Activated naive CD8-positive, alpha-beta T cell treated with anti-CD3 and anti-CD28 coated beads, Interleukin-2, amount 50 U/mL, for 24 hours (primary cell): ENCODE measurements around the gene GARRE1.
"Not testable (repeated sequence)": the region's sequence is repeated elsewhere in the genome, so short reads cannot be mapped to it uniquely, and the experiment has no call there.

Experiments used
- ATAC-seq: fragments of 150-1000 bp; cut with Tn5 transposase; one replicate; pipeline ENCODE4 v1.10.0; 2021
- DNase-seq: peaks from one replicate; pipeline ENCODE4 v3.0.0; 2021
- H3K27ac Mint-ChIP-seq: one replicate; pipeline ENCODE4 v1.8.0; 2021; ENCODE audit warnings: mild to moderate bottlenecking, mixed read lengths
- H3K27me3 Mint-ChIP-seq: one replicate; pipeline ENCODE4 v1.8.0; 2021; ENCODE audit warnings: mixed read lengths
- H3K36me3 Mint-ChIP-seq: one replicate; pipeline ENCODE4 v1.8.0; 2021; ENCODE audit warnings: low read depth, mixed read lengths
- H3K4me1 Mint-ChIP-seq: one replicate; pipeline ENCODE4 v1.8.0; 2021; ENCODE audit warnings: mixed read lengths
- H3K4me3 Mint-ChIP-seq: one replicate; pipeline ENCODE4 v1.8.0; 2021; ENCODE audit warnings: mild to moderate bottlenecking, moderate library complexity, mixed read lengths
- H3K9me3 Mint-ChIP-seq: one replicate; pipeline ENCODE4 v1.8.0; 2021; ENCODE audit warnings: mixed read lengths

Gene GARRE1

GRCh38 chr19:34261334-34262109, 7.2 kb downstream of the GARRE1 start:
- Mint-ChIP-seq H3K4me3 (no peak overlapping the region), H3K9me3 (no peaks in the 10 kb centered on the region), H3K27me3 (no peaks in the 10 kb centered on the region), H3K27ac (no peak overlapping the region), H3K36me3 (peaks cover 5% of the 10 kb centered on the region), H3K4me1 (peaks cover 38% of the 10 kb centered on the region)
- DNase-seq = no peak
- ATAC-seq = no peak

DNA sequence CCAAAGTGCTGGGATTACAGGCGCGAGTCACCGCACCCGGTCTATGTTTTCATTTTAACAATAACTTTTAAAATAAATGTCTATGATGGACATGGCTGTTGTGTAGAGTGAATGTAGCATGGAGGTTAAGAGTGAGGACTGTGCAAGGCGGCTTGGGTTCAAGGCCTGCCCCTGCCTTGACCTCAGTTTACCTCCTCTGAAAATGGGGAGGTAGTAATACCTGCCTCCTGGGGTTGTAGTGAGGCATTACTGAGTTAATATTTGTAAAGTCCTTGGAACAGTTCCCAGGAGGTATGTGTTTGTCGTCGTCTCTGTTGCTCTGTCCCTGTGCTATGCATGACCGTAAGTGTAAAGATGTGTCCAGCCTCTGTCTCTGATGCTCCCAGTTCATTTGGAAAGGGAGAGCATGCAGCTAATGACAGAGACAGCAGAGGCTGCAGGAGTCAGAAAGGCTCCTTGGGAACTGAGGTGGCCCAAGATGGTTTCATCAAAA, 9.4 kb downstream of the GARRE1 start:
- DNase-seq (no peak), ATAC-seq (no peak)
- Mint-ChIP-seq H3K9me3 (no peaks in the 10 kb centered on the region), H3K36me3 (peaks cover 5% of the 10 kb centered on the region), H3K4me3 (no peak overlapping the region), H3K27me3 (no peaks in the 10 kb centered on the region), H3K27ac (no peak overlapping the region), H3K4me1 (peaks cover 34% of the 10 kb centered on the region)

DNA sequence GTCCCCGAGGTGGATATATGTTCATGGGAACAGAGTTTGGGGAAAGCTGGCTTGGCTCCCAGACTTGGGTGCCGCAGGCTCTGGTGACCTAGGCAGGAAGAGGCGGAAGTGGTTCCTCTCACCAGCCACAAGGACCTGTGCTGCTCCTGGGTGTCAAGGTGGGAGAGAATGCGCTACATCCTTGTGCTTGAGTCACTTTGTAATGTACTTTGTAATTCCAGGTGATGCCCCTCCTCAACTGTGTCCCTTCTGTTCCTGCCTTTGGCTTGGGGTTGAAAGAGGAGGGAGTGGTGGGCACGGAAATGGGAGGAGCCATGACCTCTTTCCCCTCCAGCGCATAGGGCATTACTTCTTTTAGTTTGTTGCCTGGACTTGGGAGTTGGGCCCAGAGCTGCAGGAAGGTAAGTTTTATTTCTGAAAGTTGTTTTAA, 10.9 kb downstream of the GARRE1 start:
- Mint-ChIP-seq H3K27ac (no peak overlapping the region), H3K9me3 (no peaks in the 10 kb centered on the region), H3K4me1 (peaks cover 39% of the 10 kb centered on the region), H3K4me3 (no peak overlapping the region), H3K27me3 (no peaks in the 10 kb centered on the region), H3K36me3 (peaks cover 6% of the 10 kb centered on the region)
- ATAC-seq = no peak
- no peak for DNase-seq

DNA sequence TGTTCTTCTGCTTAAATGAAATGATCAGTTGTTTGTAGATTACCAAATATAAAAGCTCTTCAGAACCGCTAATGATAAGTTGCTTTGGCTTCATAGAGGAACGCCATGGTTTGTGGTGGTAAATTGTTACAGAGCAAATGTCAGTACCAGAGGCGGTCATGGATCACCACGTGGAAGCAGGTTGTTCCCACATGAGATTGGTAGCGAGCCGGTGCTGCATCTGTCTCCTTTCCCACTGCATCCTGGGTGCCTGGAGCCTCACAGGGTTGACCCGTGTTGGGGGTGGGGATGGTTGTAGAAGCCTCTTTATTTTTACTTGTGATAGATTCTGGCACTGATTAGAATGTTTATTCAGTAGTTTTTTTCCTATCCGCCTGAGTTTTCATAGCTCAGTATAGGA, 14.7 kb downstream of the GARRE1 start:
- ATAC-seq (no peak), DNase-seq (no peak)
- peak overlapping the region; percentile 12 for H3K27ac Mint-ChIP-seq
- peaks cover 12% of the 10 kb centered on the region for H3K36me3 Mint-ChIP-seq
- no peaks in the 10 kb centered on the region for H3K9me3 Mint-ChIP-seq
- H3K27me3 Mint-ChIP-seq = no peaks in the 10 kb centered on the region
- no peak overlapping the region for H3K4me3 Mint-ChIP-seq
- H3K4me1 Mint-ChIP-seq = peaks cover 56% of the 10 kb centered on the region

- peaks cover 12% of the 10 kb centered on the region for H3K36me3 Mint-ChIP-seq
- DNase-seq (no peak), ATAC-seq (no peak)
- peaks cover 57% of the 10 kb centered on the region for H3K4me1 Mint-ChIP-seq
- H3K4me3 Mint-ChIP-seq = peak overlapping the region; percentile 72
- no peaks in the 10 kb centered on the region for H3K9me3 Mint-ChIP-seq
- H3K27me3 Mint-ChIP-seq = no peaks in the 10 kb centered on the region
- peak overlapping the region; percentile 93 for H3K27ac Mint-ChIP-seq
These were observed 15.1 kb downstream of the GARRE1 start for GRCh38 chr19:34269489-34269888.

GRCh38 chr19:34269968-34270621, 15.7 kb downstream of the GARRE1 start:
- peaks cover 58% of the 10 kb centered on the region for H3K4me1 Mint-ChIP-seq
- H3K4me3 Mint-ChIP-seq = peak overlapping the region; percentile 72
- peak; percentile 58 for DNase-seq
- no peaks in the 10 kb centered on the region for H3K27me3 Mint-ChIP-seq
- ATAC-seq = peak; percentile 96
- H3K9me3 Mint-ChIP-seq = no peaks in the 10 kb centered on the region
- peak overlapping the region; percentile 93 for H3K27ac Mint-ChIP-seq
- H3K36me3 Mint-ChIP-seq = peaks cover 12% of the 10 kb centered on the region

DNA sequence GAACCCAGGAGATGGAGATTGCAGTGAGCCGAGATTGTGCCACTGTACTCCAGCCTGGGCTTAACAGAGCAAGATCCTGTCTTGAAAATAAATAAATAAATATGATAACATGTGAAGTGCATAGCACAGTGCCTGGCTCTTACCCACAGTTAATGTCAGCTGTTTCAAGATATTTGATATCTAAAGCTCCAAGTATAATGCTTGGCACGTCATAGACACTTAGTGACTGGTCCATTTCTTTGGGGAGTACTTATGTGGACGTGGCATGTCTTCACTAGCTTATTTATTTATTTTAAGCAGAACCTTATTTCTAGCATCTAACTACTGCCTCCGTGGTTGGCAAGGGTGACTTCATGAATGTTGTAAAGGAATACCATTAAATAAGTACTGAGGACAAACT, 18.8 kb downstream of the GARRE1 start:
- ATAC-seq (no peak), DNase-seq (no peak)
- Mint-ChIP-seq H3K27ac (no peak overlapping the region), H3K4me1 (peaks cover 66% of the 10 kb centered on the region), H3K4me3 (no peak overlapping the region), H3K9me3 (peaks cover 4% of the 10 kb centered on the region), H3K36me3 (peaks cover 12% of the 10 kb centered on the region), H3K27me3 (no peaks in the 10 kb centered on the region)

DNA sequence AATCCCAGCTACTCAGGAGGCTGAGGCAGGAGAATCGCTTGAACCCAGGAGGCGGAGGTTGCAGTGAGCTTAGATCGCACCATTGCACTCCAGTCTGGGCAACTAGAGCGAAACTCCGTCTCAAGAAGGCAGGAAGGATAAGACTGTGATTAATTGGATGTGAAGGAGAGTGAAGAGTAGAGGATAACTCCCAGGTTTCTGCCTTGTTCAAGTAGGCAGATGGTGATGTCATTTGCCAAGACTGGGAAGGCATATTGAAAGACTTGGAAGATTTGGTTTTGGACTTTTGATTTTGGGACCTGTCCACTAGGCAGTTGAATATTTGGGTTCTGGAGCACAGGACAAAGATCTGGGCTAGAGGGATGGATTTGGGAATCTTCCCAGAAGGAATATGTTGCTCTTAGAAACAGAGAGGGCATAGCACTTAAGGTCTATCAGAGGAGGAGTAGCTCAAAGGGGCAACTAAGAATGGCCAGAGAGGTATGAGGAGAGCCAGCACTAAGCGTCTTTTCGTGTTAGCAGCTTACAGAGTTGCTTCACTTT, 20.0 kb downstream of the GARRE1 start:
- no peak for ATAC-seq
- no peaks in the 10 kb centered on the region for H3K27me3 Mint-ChIP-seq
- H3K4me3 Mint-ChIP-seq = no peak overlapping the region
- DNase-seq = no peak
- H3K9me3 Mint-ChIP-seq = peaks cover 4% of the 10 kb centered on the region
- H3K27ac Mint-ChIP-seq = no peak overlapping the region
- peaks cover 14% of the 10 kb centered on the region for H3K36me3 Mint-ChIP-seq
- H3K4me1 Mint-ChIP-seq = peaks cover 62% of the 10 kb centered on the region

DNA sequence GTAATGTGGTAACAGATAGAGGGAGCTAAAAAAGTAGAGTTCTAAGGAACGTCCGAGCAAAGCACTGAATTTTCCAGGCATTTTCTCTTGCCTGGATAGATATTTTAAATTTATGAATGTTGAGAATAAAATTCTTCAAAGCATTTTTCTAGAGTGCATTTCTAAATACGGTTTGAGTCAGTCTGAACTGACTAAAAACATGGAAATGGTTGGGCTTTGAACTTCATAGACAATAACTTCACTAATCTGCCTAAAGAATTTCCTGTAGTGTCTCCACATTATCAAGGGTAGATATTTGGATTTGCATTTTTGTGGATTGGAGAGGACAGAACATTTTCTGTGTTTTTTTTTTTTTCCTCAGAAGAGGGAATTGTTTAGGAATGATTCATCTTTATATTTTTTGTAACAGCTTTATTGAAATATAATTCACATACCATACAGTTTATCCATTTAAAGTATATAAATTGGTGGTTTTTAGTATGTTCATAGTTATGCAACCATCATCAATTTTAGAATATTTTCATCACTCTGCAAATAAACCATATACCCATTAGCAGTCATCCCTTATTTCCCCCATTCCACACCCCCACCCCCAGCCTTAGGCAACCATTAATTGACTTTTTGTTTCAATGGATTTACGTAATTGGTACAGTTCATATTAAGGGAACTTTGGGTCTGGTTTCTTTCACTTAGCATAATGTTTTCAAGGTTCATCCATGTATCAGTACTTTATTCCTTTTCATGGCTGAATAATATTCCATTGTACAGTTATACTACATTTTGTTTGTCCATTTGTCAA, 20.7 kb downstream of the GARRE1 start:
- ATAC-seq = no peak
- Mint-ChIP-seq H3K9me3 (peaks cover 4% of the 10 kb centered on the region), H3K4me3 (no peak overlapping the region), H3K4me1 (peaks cover 56% of the 10 kb centered on the region), H3K36me3 (peaks cover 12% of the 10 kb centered on the region), H3K27ac (no peak overlapping the region), H3K27me3 (no peaks in the 10 kb centered on the region)
- DNase-seq = no peak

DNA sequence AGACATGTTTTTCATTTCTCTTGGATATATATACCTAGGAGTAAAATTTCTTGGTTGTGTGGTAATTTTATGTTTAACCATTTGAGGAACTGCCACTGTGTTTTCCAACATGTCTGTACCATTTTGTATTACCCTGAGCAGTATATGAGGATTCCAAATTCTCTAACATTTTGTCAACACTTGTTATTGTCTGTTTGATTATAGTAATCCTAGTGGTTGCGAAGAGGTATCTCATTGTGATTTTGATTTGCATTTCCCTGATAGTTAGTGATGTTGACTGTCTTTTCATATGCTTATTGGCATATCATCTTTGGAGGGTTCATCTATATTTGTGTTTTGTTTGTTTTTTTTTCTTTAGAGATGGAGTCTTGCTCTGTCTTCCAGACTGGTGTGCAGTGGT, 21.4 kb downstream of the GARRE1 start:
- no peak for DNase-seq
- H3K27ac Mint-ChIP-seq = no peak overlapping the region
- H3K9me3 Mint-ChIP-seq = peaks cover 4% of the 10 kb centered on the region
- H3K4me3 Mint-ChIP-seq = no peak overlapping the region
- no peak for ATAC-seq
- H3K27me3 Mint-ChIP-seq = no peaks in the 10 kb centered on the region
- peaks cover 10% of the 10 kb centered on the region for H3K36me3 Mint-ChIP-seq
- H3K4me1 Mint-ChIP-seq = peaks cover 51% of the 10 kb centered on the region

DNA sequence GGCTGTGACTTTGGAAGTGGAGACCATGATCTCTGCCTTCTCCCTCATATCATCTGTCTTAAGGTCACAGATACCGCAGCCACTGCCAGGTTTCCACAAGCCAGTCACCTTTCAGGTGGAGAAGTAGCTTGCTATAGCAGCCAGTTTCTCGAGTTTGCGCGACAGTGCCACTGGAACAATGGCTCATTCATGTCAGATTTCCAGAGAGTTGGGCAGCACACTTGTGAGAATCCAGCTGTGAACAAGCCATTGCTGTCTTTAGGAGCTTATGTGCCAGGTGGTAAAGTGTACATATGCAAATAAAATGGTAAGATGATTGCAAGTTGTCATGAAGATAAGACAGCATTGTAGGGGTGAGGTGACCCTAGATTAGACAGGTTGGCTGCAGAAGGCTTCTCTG, 22.3 kb downstream of the GARRE1 start:
- Mint-ChIP-seq H3K27ac (no peak overlapping the region), H3K4me1 (peaks cover 43% of the 10 kb centered on the region), H3K36me3 (peaks cover 10% of the 10 kb centered on the region), H3K27me3 (no peaks in the 10 kb centered on the region), H3K4me3 (no peak overlapping the region), H3K9me3 (peaks cover 4% of the 10 kb centered on the region)
- no peak for ATAC-seq
- no peak for DNase-seq

DNA sequence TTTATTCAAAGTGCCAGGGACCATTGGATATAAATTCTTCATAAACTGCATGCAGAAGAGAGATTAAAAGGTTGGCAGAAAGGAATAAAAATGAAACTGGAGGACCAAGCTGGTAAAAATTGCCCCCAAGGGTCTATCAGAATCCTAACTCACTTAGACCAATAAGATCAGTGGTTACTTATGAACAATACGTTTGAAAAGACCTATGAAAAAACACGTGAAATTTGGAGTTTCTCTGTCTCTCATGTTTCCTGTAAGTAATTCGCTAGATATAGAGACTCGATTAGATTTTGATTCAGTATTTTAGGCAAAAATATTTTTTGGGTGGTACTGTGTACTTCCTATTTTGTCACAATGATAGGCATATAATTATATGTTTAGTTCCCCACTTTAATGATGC, 22.9 kb downstream of the GARRE1 start:
- DNase-seq (no peak), ATAC-seq (no peak)
- no peak overlapping the region for H3K27ac Mint-ChIP-seq
- H3K4me1 Mint-ChIP-seq = peaks cover 39% of the 10 kb centered on the region
- H3K36me3 Mint-ChIP-seq = peaks cover 10% of the 10 kb centered on the region
- no peaks in the 10 kb centered on the region for H3K27me3 Mint-ChIP-seq
- no peak overlapping the region for H3K4me3 Mint-ChIP-seq
- H3K9me3 Mint-ChIP-seq = peaks cover 4% of the 10 kb centered on the region

GRCh38 chr19:34278783-34279182, 24.4 kb downstream of the GARRE1 start:
- no peak for DNase-seq
- Mint-ChIP-seq H3K36me3 (peaks cover 7% of the 10 kb centered on the region), H3K27ac (no peak overlapping the region), H3K9me3 (peaks cover 4% of the 10 kb centered on the region), H3K27me3 (no peaks in the 10 kb centered on the region), H3K4me3 (no peak overlapping the region), H3K4me1 (peaks cover 34% of the 10 kb centered on the region)
- no peak for ATAC-seq

- not testable (repeated sequence) for H3K27me3 Mint-ChIP-seq, ATAC-seq, H3K4me3 Mint-ChIP-seq, H3K27ac Mint-ChIP-seq, DNase-seq, H3K9me3 Mint-ChIP-seq
- peaks cover 24% of the 10 kb centered on the region for H3K4me1 Mint-ChIP-seq
- peaks cover 12% of the 10 kb centered on the region for H3K36me3 Mint-ChIP-seq
These were observed 27.1 kb downstream of the GARRE1 start for GRCh38 chr19:34281444-34281843.
